ENCODE data around the gene OS9. TPM values are rescaled to one million over a fixed set of nuclear protein-coding genes. Genes with fewer than 3 reads are reported as not detected.

Gene OS9
- total and polyA plus RNA-seq, 2 donors (not counting 3 experiments of a cell fraction or from before 2014, with no cell fraction given) = 212 to 561 TPM

DNA sequence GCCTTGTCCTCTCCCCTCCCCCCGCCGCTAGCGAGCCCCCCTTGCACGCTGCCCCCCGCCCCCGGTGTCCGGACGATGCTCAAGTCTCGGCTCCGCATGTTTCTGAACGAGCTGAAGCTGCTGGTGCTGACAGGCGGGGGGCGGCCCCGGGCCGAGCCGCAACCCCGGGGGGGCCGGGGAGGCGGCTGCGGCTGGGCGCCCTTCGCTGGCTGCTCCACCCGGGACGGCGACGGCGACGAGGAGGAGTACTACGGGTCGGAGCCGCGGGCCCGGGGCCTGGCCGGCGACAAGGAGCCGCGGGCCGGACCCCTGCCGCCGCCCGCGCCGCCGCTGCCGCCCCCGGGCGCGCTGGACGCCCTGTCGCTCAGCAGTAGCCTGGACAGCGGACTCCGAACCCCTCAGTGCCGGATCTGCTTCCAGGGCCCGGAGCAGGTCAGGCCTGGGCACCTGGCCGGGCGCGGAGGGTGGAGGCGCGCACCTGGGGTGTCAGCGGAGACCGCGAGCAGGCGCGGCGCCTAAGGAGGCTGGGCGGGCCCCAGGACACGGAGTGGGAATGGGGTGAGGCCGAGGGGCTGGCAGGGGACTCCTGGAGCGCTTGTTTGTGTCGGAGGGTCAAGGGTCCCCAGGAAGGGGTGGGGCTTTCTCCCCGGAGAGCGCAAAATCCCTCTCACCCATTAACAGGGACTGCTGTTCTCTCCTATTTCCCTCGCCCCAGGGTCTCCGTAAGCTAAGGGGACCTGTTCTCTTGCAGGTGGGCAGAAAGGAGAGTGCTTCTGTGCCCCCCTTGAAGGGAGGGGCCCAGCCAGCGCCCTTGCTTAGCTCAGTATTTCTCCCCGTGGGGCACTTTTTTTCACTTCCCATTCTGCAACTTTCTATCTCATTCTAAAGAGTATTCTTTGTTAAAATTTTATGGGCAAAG is 61.8 kb downstream of the OS9 start:
- no peak overlapping the region for H3K9ac ChIP-seq (replicated peaks; ENCODE audit: extremely low read depth, insufficient read depth, low read length)
- peaks cover 12% of the 10 kb centered on the region for H3K79me2 ChIP-seq (ENCODE audit: control insufficient read depth, insufficient read depth, low read length)
- DNase-seq (ENCODE audit: low read depth, low spot score) (no peak), FAIRE-seq (no peak)
- H4K20me1 ChIP-seq (replicated peaks; ENCODE audit: control insufficient read depth, extremely low read depth, insufficient read depth, low read length) = no peaks in the 10 kb centered on the region
- intact Hi-C loops (cut with micrococcal nuclease) = loop anchor here (1.0 kb wide), 1 partner anchor 150 kb away; no protein-coding TSS in a partner anchor
- no TSS peak for BruUV-seq (replicated peaks)
- no peaks in the 10 kb centered on the region for H3K9me3 ChIP-seq (replicated peaks; ENCODE audit: control insufficient read depth, insufficient read depth, low read length)
- POLR2A ChIA-PET = interaction anchor here (0.6 kb wide), 1 partner anchor 30 kb away, joined by 3 read pairs; no protein-coding TSS in a partner anchor
- CTCF ChIA-PET = interaction anchor here (1.2 to 2.6 kb wide), 9 partner anchors 10 to 149 kb away, joined by 3 to 48 read pairs (median 8); partner anchors contain the start of genes CYP27B1, EEF1AKMT3, METTL1 and TSFM
- H3K27ac ChIP-seq (ENCODE audit: insufficient read depth, low read depth, low read length) = no peak overlapping the region
- no peak overlapping the region for H2AFZ ChIP-seq (ENCODE audit: low read depth, low read length)
- dilution Hi-C loops (cut with MboI; ENCODE audit: extremely low pct_ligation_motif_present, low sequenced_read_pairs) = no loop called here
- peak overlapping the region in 1 of 3 experiments; percentile 57 for H3K4me3 ChIP-seq (replicated peaks in 1 of 3; ENCODE audit: insufficient read depth in 1 of 3, low read depth in 1 of 3, low read length in 3 of 3)
- H3K4me1 ChIP-seq (ENCODE audit: control insufficient read depth, extremely low read depth, insufficient read depth, low read length) = peaks cover 16% of the 10 kb centered on the region
- peak overlapping the region; percentile 7 for H3K4me2 ChIP-seq (ENCODE audit: insufficient read depth, low read length)
- no peaks in the 10 kb centered on the region for H3K9me1 ChIP-seq (replicated peaks; ENCODE audit: control insufficient read depth, extremely low read depth, insufficient read depth, low read length)
- H3K27me3 ChIP-seq (ENCODE audit: control insufficient read depth in 2 of 2, insufficient read depth in 2 of 2, low read length in 2 of 2) = peaks cover 25 to 33% of the 10 kb centered on the region in 2 experiments
- TF ChIP-seq FOS (IDR thresholded peaks at IDR 0.05; ENCODE audit: borderline replicate concordance, insufficient read depth, low read length) (no peak), MYC (IDR thresholded peaks at IDR 0.05; ENCODE audit: low read depth, low read length) (no peak), JUN (IDR thresholded peaks at IDR 0.05; ENCODE audit: borderline replicate concordance, insufficient read depth, insufficient read length, low read depth) (no peak), CTCF (IDR thresholded peaks at IDR 0.05; ENCODE audit: extremely low read depth in 1 of 2, insufficient read depth in 1 of 2, low read depth in 1 of 2, low read length in 2 of 2) (no peak), EZH2 (IDR thresholded peaks at IDR 0.05; ENCODE audit: borderline replicate concordance, low read depth, low read length, severe bottlenecking) (peak; percentile 82)
- peaks cover 0 to 2% of the 10 kb centered on the region in 2 experiments for H3K36me3 ChIP-seq (ENCODE audit: control insufficient read depth in 2 of 2, extremely low read depth in 1 of 2, insufficient read depth in 2 of 2, low read length in 2 of 2)
